H9 (cell line): ENCODE measurements around the gene PRPF4. TPM values are rescaled to one million over a fixed set of nuclear protein-coding genes. Genes with fewer than 3 reads are reported as not detected.

Experiments used
- DNase-seq: peaks from one replicate; pipeline ENCODE4 v3.0.0-alpha.2; 2017
- H2AFZ ChIP-seq: one replicate; pipeline ENCODE4 v1.6.1; 2013; ENCODE audit warnings: mild to moderate bottlenecking, low read length, control low read depth, moderate library complexity
- H2AK5ac ChIP-seq: 2 replicates; pipeline ENCODE4 v1.6.1; 2013; ENCODE audit warnings: low read length, control low read depth, mixed read lengths; ENCODE audit not compliant: insufficient read length
- H2BK120ac ChIP-seq: one replicate; pipeline ENCODE4 v1.6.1; 2013; ENCODE audit warnings: low read depth, mild to moderate bottlenecking, low read length, control low read depth, inconsistent platforms; ENCODE audit not compliant: poor library complexity, severe bottlenecking
- H2BK12ac ChIP-seq: 2 replicates; pipeline ENCODE4 v1.6.1; 2013; ENCODE audit warnings: low read length, control low read depth, mixed read lengths, low read depth; ENCODE audit not compliant: insufficient read length
- H2BK15ac ChIP-seq: 2 replicates; pipeline ENCODE4 v1.6.1; 2013; ENCODE audit warnings: low read depth, low read length, control low read depth
- H2BK20ac ChIP-seq: one replicate; pipeline ENCODE4 v1.6.1; 2013; ENCODE audit warnings: low read depth, mild to moderate bottlenecking, low read length, control low read depth, inconsistent platforms; ENCODE audit not compliant: poor library complexity, severe bottlenecking
- H2BK5ac ChIP-seq: 2 replicates; pipeline ENCODE4 v1.6.1; 2013; ENCODE audit warnings: low read length, control low read depth, mixed read lengths; ENCODE audit not compliant: insufficient read length
- H3K14ac ChIP-seq: 2 replicates; pipeline ENCODE4 v1.6.1; 2013; ENCODE audit warnings: low read length, control low read depth; ENCODE audit not compliant: insufficient read depth
- H3K18ac ChIP-seq: 2 replicates; pipeline ENCODE4 v1.6.1; 2013; ENCODE audit warnings: low read depth, mild to moderate bottlenecking, mixed read lengths, low read length, control low read depth; ENCODE audit not compliant: insufficient read length
- H3K23ac ChIP-seq: 2 replicates; pipeline ENCODE4 v1.6.1; 2013; ENCODE audit warnings: low read length, control low read depth, mixed read lengths, low read depth; ENCODE audit not compliant: insufficient read length
- H3K23me2 ChIP-seq: 2 replicates; pipeline ENCODE4 v1.6.1; 2013; ENCODE audit warnings: low read depth, mild to moderate bottlenecking, mixed read lengths, low read length, control low read depth; ENCODE audit not compliant: insufficient read length, poor library complexity, severe bottlenecking
- H3K27ac ChIP-seq: 2 replicates; pipeline ENCODE4 v1.5.1; 2013; ENCODE audit warnings: low read length, control low read depth, mixed read lengths, low read depth; ENCODE audit not compliant: insufficient read length
- H3K27me3 ChIP-seq: 2 replicates; pipeline ENCODE4 v1.6.1; 2013; ENCODE audit warnings: low read length, control low read depth, inconsistent platforms; ENCODE audit not compliant: insufficient read depth
- H3K4ac ChIP-seq: 2 replicates; pipeline ENCODE4 v1.6.1; 2013; ENCODE audit warnings: low read depth, mild to moderate bottlenecking, control low read depth, inconsistent platforms, low read length, moderate library complexity
- H3K4me1 ChIP-seq: 2 replicates; pipeline ENCODE4 v1.6.1; 2013; ENCODE audit warnings: low read length, control low read depth, inconsistent platforms; ENCODE audit not compliant: insufficient read depth
- H3K4me2 ChIP-seq: 2 replicates; pipeline ENCODE4 v1.6.1; 2013; ENCODE audit warnings: low read length, control low read depth, mixed read lengths; ENCODE audit not compliant: insufficient read length, insufficient read depth
- H3K56ac ChIP-seq: 2 replicates; pipeline ENCODE4 v1.6.1; 2013; ENCODE audit warnings: low read depth, mild to moderate bottlenecking, mixed read lengths, low read length, control low read depth; ENCODE audit not compliant: insufficient read length
- H3K79me1 ChIP-seq: 2 replicates; pipeline ENCODE4 v1.6.1; 2013; ENCODE audit warnings: low read depth, mild to moderate bottlenecking, moderate library complexity, low read length, control low read depth, inconsistent platforms; ENCODE audit not compliant: insufficient read depth, poor library complexity, severe bottlenecking
- H3K79me2 ChIP-seq: 2 replicates; pipeline ENCODE4 v1.6.1; 2013; ENCODE audit warnings: low read length, control low read depth, inconsistent platforms; ENCODE audit not compliant: insufficient read depth
- H3K9ac ChIP-seq: 2 replicates; pipeline ENCODE4 v1.6.1; 2013; ENCODE audit warnings: low read length, control low read depth, mixed read lengths; ENCODE audit not compliant: insufficient read length; ENCODE audit errors: extremely low read depth
- H3K9me3 ChIP-seq: one replicate; pipeline ENCODE4 v1.6.1; 2013; ENCODE audit warnings: low read depth, low read length, inconsistent platforms; ENCODE audit not compliant: control insufficient read depth
- H3T11ph ChIP-seq: one replicate; pipeline ENCODE4 v1.6.1; 2013; ENCODE audit warnings: mild to moderate bottlenecking, low read length, control low read depth, inconsistent platforms
- H4K20me1 ChIP-seq: one replicate; pipeline ENCODE4 v1.6.1; 2013; ENCODE audit not compliant: control insufficient read depth, insufficient read length, insufficient read depth
- H4K5ac ChIP-seq: 2 replicates; pipeline ENCODE4 v1.6.1; 2013; ENCODE audit warnings: low read depth, mild to moderate bottlenecking, mixed read lengths, low read length, control low read depth; ENCODE audit not compliant: insufficient read length
- H4K8ac ChIP-seq: replicated peaks from 2 replicates; pipeline ENCODE4 v1.6.1; 2013; ENCODE audit warnings: low read length, control low read depth, mixed read lengths, low read depth; ENCODE audit not compliant: insufficient read length
- H4K91ac ChIP-seq: 2 replicates; pipeline ENCODE4 v1.6.1; 2013; ENCODE audit warnings: low read depth, mild to moderate bottlenecking, moderate library complexity, mixed read lengths, low read length, control low read depth; ENCODE audit not compliant: insufficient read length
- H3K27ac Mint-ChIP-seq, 3 experiments: 2 replicates in 2 of 3; 3 replicates in 1 of 3; pipeline ENCODE4 v1.8.0; 2020 to 2021; ENCODE audit warnings: mixed read lengths in 3 of 3, mild to moderate bottlenecking in 1 of 3, moderate library complexity in 1 of 3
- H3K27me3 Mint-ChIP-seq: 2 replicates; pipeline ENCODE4 v1.8.0; 2021; ENCODE audit warnings: low read depth, mild to moderate bottlenecking, moderate library complexity, mixed read lengths
- H3K36me3 Mint-ChIP-seq, 3 experiments: 2 replicates in 2 of 3; 3 replicates in 1 of 3; pipeline ENCODE4 v1.8.0; 2020 to 2021; ENCODE audit warnings: low read depth in 3 of 3, mixed read lengths in 3 of 3; ENCODE audit not compliant: insufficient read depth in 1 of 3
- H3K4me1 Mint-ChIP-seq, 2 experiments: 2 replicates each; pipeline ENCODE4 v1.8.0; 2020; ENCODE audit warnings: mixed read lengths in 2 of 2
- H3K4me3 Mint-ChIP-seq, 2 experiments: 2 replicates in 1 of 2; 3 replicates in 1 of 2; pipeline ENCODE4 v1.8.0; 2020 to 2021; ENCODE audit warnings: mild to moderate bottlenecking in 2 of 2, mixed read lengths in 2 of 2, moderate library complexity in 1 of 2
- H3K9me3 Mint-ChIP-seq, 2 experiments: 2 replicates in 1 of 2; 3 replicates in 1 of 2; pipeline ENCODE4 v1.8.0; 2020; ENCODE audit warnings: mild to moderate bottlenecking in 2 of 2, mixed read lengths in 2 of 2, moderate library complexity in 1 of 2
- CTCF ChIP-seq: fragments of 200-600 bp; sonication (generic); conservative IDR thresholded peaks from 3 replicates; pipeline ENCODE4 v1.8.0; 2021; ENCODE audit warnings: antibody characterized with exemption, mild to moderate bottlenecking
- WGBS: extraction: QIAGEN DNeasy Blood & Tissue Kit; methylation state at CpG from one replicate; pipeline ENCODE4 v1.1.7; 2013; ENCODE audit warnings: missing lambda C conversion rate, low lambda C conversion rate, mixed read lengths; ENCODE audit not compliant: insufficient read length; ENCODE audit errors: extremely low coverage; 5-methylcytosine and 5-hydroxymethylcytosine counted together
- total RNA-seq: library from RNA; stranded (reverse); gene quantifications from 2 replicates; pipeline ENCODE4 v1.2.1, GENCODE V29; 2021

PRPF4 gene
- total RNA-seq, 1 experiment from 2014 or later: 49.8 TPM

GRCh38 chr9:113298924-113299770, 23.7 kb downstream of the PRPF4 start:
- no peak overlapping the region for H3K4ac ChIP-seq
- no peaks in the 10 kb centered on the region for H3K27me3 ChIP-seq
- no peak overlapping the region for H2AFZ ChIP-seq
- H4K20me1 ChIP-seq: no peaks in the 10 kb centered on the region
- TF ChIP-seq CTCF: no peak
- no peak overlapping the region for H3K18ac ChIP-seq
- no peak overlapping the region for H2BK15ac ChIP-seq
- Mint-ChIP-seq H3K4me1 (peaks cover 13 to 16% of the 10 kb centered on the region in 2 experiments), H3K9me3 (no peaks in the 10 kb centered on the region), H3K4me3 (no peak overlapping the region), H3K27me3 (no peaks in the 10 kb centered on the region; the same call in none of the 2 replicates), H3K27ac (0 out of 7 replicates have a peak overlapping the region, but pooled peaks of 1 of the 3 experiments have one; percentile 59), H3K36me3 (no peaks in the 10 kb centered on the region)
- H3K4me1 ChIP-seq: no peaks in the 10 kb centered on the region
- no CpG with 5 or more reads among the region's 15 CpGs for WGBS
- H3K27ac ChIP-seq: no peak overlapping the region
- H3K9ac ChIP-seq: no peak overlapping the region
- H4K5ac ChIP-seq: no peak overlapping the region
- H3K79me2 ChIP-seq: no peaks in the 10 kb centered on the region
- H3K23ac ChIP-seq: no peak overlapping the region
- no peak overlapping the region for H3K14ac ChIP-seq
- H3K9me3 ChIP-seq: no peaks in the 10 kb centered on the region
- H2BK5ac ChIP-seq: no peak overlapping the region
- H2AK5ac ChIP-seq: no peak overlapping the region
- no peak overlapping the region for H3K56ac ChIP-seq
- H2BK12ac ChIP-seq: no peak overlapping the region
- no peak overlapping the region for H2BK20ac ChIP-seq
- no peaks in the 10 kb centered on the region for H3K23me2 ChIP-seq
- no peak overlapping the region for H4K91ac ChIP-seq
- H4K8ac ChIP-seq: no peak overlapping the region
- no peak overlapping the region for H2BK120ac ChIP-seq
- no peak overlapping the region for H3K4me2 ChIP-seq
- no peaks in the 10 kb centered on the region for H3K79me1 ChIP-seq
- DNase-seq: peak; percentile 53
- H3T11ph ChIP-seq: no peak overlapping the region
